RPMI8226 (cell line): ENCODE data around the gene NR3C1.
A peak's percentile ranks its signal among the peaks of the same experiment; 100 is the strongest.

Experiments used
- DNase-seq: peaks from one replicate; pipeline ENCODE4 v3.0.0-alpha.2; 2015

Gene NR3C1

GRCh38 chr5:143360755-143361154, 42.7 kb downstream of the NR3C1 start:
- DNase-seq = no peak

GRCh38 chr5:143359869-143360268, 43.6 kb downstream of the NR3C1 start:
- DNase-seq = peak; percentile 14

GRCh38 chr5:143356855-143357583, 46.5 kb downstream of the NR3C1 start:
- peak; percentile 13 for DNase-seq

- DNase-seq = peak; percentile 92
Measured at GRCh38 chr5:143355710-143356109, 47.8 kb downstream of the NR3C1 start.

GRCh38 chr5:143354025-143354424, 49.5 kb downstream of the NR3C1 start:
- DNase-seq = peak; percentile 72

GRCh38 chr5:143352691-143353090, 50.8 kb downstream of the NR3C1 start:
- DNase-seq = peak; percentile 22

- no peak for DNase-seq
Measured at GRCh38 chr5:143350751-143351602, 52.5 kb downstream of the NR3C1 start.

GRCh38 chr5:143350341-143350740, 53.1 kb downstream of the NR3C1 start:
- DNase-seq = no peak

GRCh38 chr5:143349177-143349576, 54.3 kb downstream of the NR3C1 start:
- no peak for DNase-seq

GRCh38 chr5:143347698-143348344, 55.7 kb downstream of the NR3C1 start:
- DNase-seq = peak; percentile 7

GRCh38 chr5:143347046-143347445, 56.4 kb downstream of the NR3C1 start:
- no peak for DNase-seq

- DNase-seq = no peak
Measured at GRCh38 chr5:143345671-143346440, 57.6 kb downstream of the NR3C1 start.

- no peak for DNase-seq
Measured at GRCh38 chr5:143343042-143343441, 60.4 kb downstream of the NR3C1 start.

- no peak for DNase-seq
Measured at GRCh38 chr5:143342607-143343006, 60.9 kb downstream of the NR3C1 start.

GRCh38 chr5:143341807-143342570, 61.5 kb downstream of the NR3C1 start:
- DNase-seq = no peak

- DNase-seq = no peak
Measured at GRCh38 chr5:143340891-143341685, 62.4 kb downstream of the NR3C1 start.

GRCh38 chr5:143338658-143339366, 64.7 kb downstream of the NR3C1 start:
- DNase-seq = no peak

GRCh38 chr5:143337946-143338345, 65.5 kb downstream of the NR3C1 start:
- DNase-seq = no peak

- DNase-seq = no peak
Measured at GRCh38 chr5:143336485-143336884, 67.0 kb downstream of the NR3C1 start.

- no peak for DNase-seq
Measured at GRCh38 chr5:143334903-143335302, 68.6 kb downstream of the NR3C1 start.
